A673 (cell line): Measurements from ENCODE around the gene JUNB. TPM values are rescaled to one million over a fixed set of nuclear protein-coding genes. Genes with fewer than 3 reads are reported as not detected.
A peak's percentile ranks its signal among the peaks of the same experiment; 100 is the strongest.

ENCODE experiments used
- BruUV-seq: library from RNA; stranded (reverse); fragments of 400-500 nt; replicated peaks from 2 replicates; lab custom pipeline; 2021; lab: Mats Ljungman, UMichigan
- CTCF ChIA-PET: fragments of 300-600 bp; sonication (Branson Sonifier 250); formaldehyde crosslinking; loops from one replicate; lab custom pipeline; 2022; ENCODE audit warnings: antibody characterized with exemption; lab: Charles Lee
- POLR2A ChIA-PET: fragments of 300-600 bp; sonication (Branson Sonifier 250); formaldehyde crosslinking; loops from one replicate; lab custom pipeline; 2022; ENCODE audit warnings: antibody characterized with exemption; ENCODE audit not compliant: low non-redundant PET; lab: Charles Lee
- DNase-seq: peaks from one replicate; pipeline ENCODE4 v3.0.0-alpha.2; 2015; ENCODE audit warnings: low spot score
- H3K27ac ChIP-seq: fragments of 200-600 bp; sonication (generic); 2 replicates; pipeline ENCODE4 v1.5.1; 2016; ENCODE audit warnings: mixed run types, low read depth, mild to moderate bottlenecking, mixed read lengths, antibody characterized with exemption, low read length; ENCODE audit not compliant: poor library complexity, severe bottlenecking
- H3K27me3 ChIP-seq: fragments of 200-600 bp; sonication (generic); replicated peaks from 2 replicates; pipeline ENCODE4 v1.6.1; 2017; ENCODE audit warnings: mixed run types, low read depth, mild to moderate bottlenecking, mixed read lengths, antibody characterized with exemption, low read length; ENCODE audit not compliant: insufficient read depth, poor library complexity
- H3K36me3 ChIP-seq: fragments of 200-600 bp; sonication (generic); 2 replicates; pipeline ENCODE4 v1.6.1; 2016; ENCODE audit warnings: mixed run types, mild to moderate bottlenecking, mixed read lengths, antibody characterized with exemption, low read length; ENCODE audit not compliant: insufficient read depth, poor library complexity, severe bottlenecking
- H3K4me1 ChIP-seq: fragments of 200-600 bp; sonication (generic); 2 replicates; pipeline ENCODE4 v1.6.1; 2017; ENCODE audit warnings: mixed run types, mild to moderate bottlenecking, mixed read lengths, antibody characterized with exemption, low read length; ENCODE audit not compliant: insufficient read depth, poor library complexity, severe bottlenecking
- H3K4me3 ChIP-seq: fragments of 200-600 bp; sonication (generic); 2 replicates; pipeline ENCODE4 v1.5.1; 2016; ENCODE audit warnings: low read depth, mixed run types, mild to moderate bottlenecking, mixed read lengths, low read length; ENCODE audit not compliant: poor library complexity, severe bottlenecking
- H3K9me3 ChIP-seq: fragments of 200-600 bp; sonication (generic); 2 replicates; pipeline ENCODE4 v1.6.1; 2016; ENCODE audit warnings: mixed run types, low read depth, mild to moderate bottlenecking, mixed read lengths, antibody characterized with exemption, low read length; ENCODE audit not compliant: poor library complexity, severe bottlenecking
- CTCF ChIP-seq: fragments of 300-800, 200-600 bp; sonication (generic); conservative IDR thresholded peaks from 2 replicates; pipeline ENCODE4 v1.5.1; 2017; ENCODE audit warnings: low read depth, mild to moderate bottlenecking, antibody characterized with exemption, low read length, moderate library complexity, mixed read lengths
- EZH2 ChIP-seq: fragments of 200-600 bp; sonication (generic); IDR thresholded peaks from 2 replicates; pipeline ENCODE4 v1.6.1; 2017; ENCODE audit warnings: borderline replicate concordance, low read depth, mild to moderate bottlenecking, mixed read lengths, antibody characterized with exemption, low read length; ENCODE audit not compliant: poor library complexity, severe bottlenecking
- intact Hi-C: fragments of 100-400 bp; cut with micrococcal nuclease; formaldehyde crosslinking; loops from one replicate; pipeline ENCODE4 v1.10.0; 2022; ENCODE audit not compliant: unreplicated experiment
- total RNA-seq: library from RNA; stranded (reverse); gene quantifications from 2 replicates; pipeline ENCODE4 v1.2.3, GENCODE V29; 2021

JUNB gene
- total RNA-seq, 1 experiment from 2014 or later: 27.7 TPM

GRCh38 chr19:12790628-12791344, 500 bp upstream of the JUNB start:
- H3K36me3 ChIP-seq: no peaks in the 10 kb centered on the region
- no peak for DNase-seq
- H3K4me1 ChIP-seq: peaks cover 33% of the 10 kb centered on the region
- peak overlapping the region; percentile 59 for H3K4me3 ChIP-seq
- BruUV-seq: no TSS peak
- no peaks in the 10 kb centered on the region for H3K9me3 ChIP-seq
- intact Hi-C loops: loop anchor here (5.0 kb wide), 1 partner anchor 108 kb away; the partner anchor contains the start of gene DHPS
- TF ChIP-seq EZH2 (no peak), CTCF (no peak)
- POLR2A ChIA-PET: interaction anchor here (0.8 to 1.1 kb wide), 4 partner anchors 13 to 365 kb away, joined by 3 to 6 read pairs (median 3); partner anchors contain the start of gene FARSA
- peak overlapping the region; percentile 98 for H3K27ac ChIP-seq
- H3K27me3 ChIP-seq: no peaks in the 10 kb centered on the region
- CTCF ChIA-PET: interaction anchor here (0.7 to 3.0 kb wide), 3 partner anchors 13 to 24 kb away, joined by 3 to 29 read pairs (median 4); no protein-coding TSS in a partner anchor

GRCh38 chr19:12792051-12792852, 966 bp downstream of the JUNB start:
- CTCF ChIA-PET: interaction anchor here (0.6 to 3.0 kb wide), 6 partner anchors 13 to 114 kb away, joined by 3 to 29 read pairs (median 4); no protein-coding TSS in a partner anchor
- no TSS peak for BruUV-seq
- intact Hi-C loops: loop anchor here (5.0 kb wide), 1 partner anchor 110 kb away; the partner anchor contains the start of gene DHPS
- H3K27me3 ChIP-seq: no peaks in the 10 kb centered on the region
- peak overlapping the region; percentile 59 for H3K4me3 ChIP-seq
- H3K4me1 ChIP-seq: peaks cover 39% of the 10 kb centered on the region
- H3K36me3 ChIP-seq: peaks cover 4% of the 10 kb centered on the region
- no peaks in the 10 kb centered on the region for H3K9me3 ChIP-seq
- H3K27ac ChIP-seq: peak overlapping the region; percentile 98
- peak; percentile 86 for DNase-seq
- TF ChIP-seq CTCF (no peak), EZH2 (no peak)
- POLR2A ChIA-PET: interaction anchor here (0.8 to 1.4 kb wide), 3 partner anchors 10 to 33 kb away, joined by 3 to 4 read pairs (median 3); partner anchors contain the start of gene THSD8

- H3K27ac ChIP-seq: peak overlapping the region; percentile 98
- H3K4me3 ChIP-seq: peak overlapping the region; percentile 59
- DNase-seq: no peak
- intact Hi-C loops: loop anchor here (5.0 kb wide), 1 partner anchor 111 kb away; the partner anchor contains the start of gene DHPS
- CTCF ChIA-PET: interaction anchor here (0.9 to 3.0 kb wide), 3 partner anchors 14 to 35 kb away, joined by 3 to 29 read pairs (median 8); no protein-coding TSS in a partner anchor
- BruUV-seq: no TSS peak
- H3K4me1 ChIP-seq: peaks cover 39% of the 10 kb centered on the region
- no peaks in the 10 kb centered on the region for H3K27me3 ChIP-seq
- TF ChIP-seq EZH2 (no peak), CTCF (no peak)
- H3K36me3 ChIP-seq: peaks cover 4% of the 10 kb centered on the region
- POLR2A ChIA-PET: interaction anchor here (0.7 to 1.4 kb wide), 6 partner anchors 9 to 1297 kb away, joined by 3 to 5 read pairs (median 4); partner anchors contain the start of genes GET3 and THSD8
- H3K9me3 ChIP-seq: no peaks in the 10 kb centered on the region
Observed at GRCh38 chr19:12792853-12793289, 1.6 kb downstream of the JUNB start.
